WERI-Rb-1 (cell line): ENCODE results near the gene CSNK1D.

Experiments used
- DNase-seq: peaks from one replicate; pipeline ENCODE4 v3.0.0-alpha.2; 2020
- H3K27ac ChIP-seq: fragments of 250-450 bp; sonication (Bioruptor Pico); 2 replicates; pipeline ENCODE4 v1.5.1; 2020; ENCODE audit warnings: mild to moderate bottlenecking, moderate library complexity
- H3K27me3 ChIP-seq: fragments of 250-450 bp; sonication (Bioruptor Pico); 2 replicates; pipeline ENCODE4 v1.5.1; 2021; ENCODE audit warnings: mild to moderate bottlenecking, low read depth, moderate library complexity; ENCODE audit not compliant: insufficient read depth, severe bottlenecking
- H3K36me3 ChIP-seq: fragments of 250-450 bp; sonication (Bioruptor Pico); 2 replicates; pipeline ENCODE4 v1.5.1; 2020; ENCODE audit warnings: mild to moderate bottlenecking, moderate library complexity
- H3K4me3 ChIP-seq: 2 replicates; pipeline ENCODE4 v1.5.1; 2011; ENCODE audit warnings: low read depth, mild to moderate bottlenecking, control low read depth, low read length
- H3K9me3 ChIP-seq: fragments of 250-450 bp; sonication (Bioruptor Pico); 2 replicates; pipeline ENCODE4 v1.5.1; 2021; ENCODE audit warnings: mild to moderate bottlenecking, moderate library complexity; ENCODE audit not compliant: severe bottlenecking
- CTCF ChIP-seq: IDR thresholded peaks from 2 replicates; pipeline ENCODE4 v1.5.1; 2011; ENCODE audit warnings: low read depth, mild to moderate bottlenecking, control low read depth, inconsistent platforms, low read length

The CSNK1D gene

GRCh38 chr17:82316651-82317393, 43.3 kb upstream of the CSNK1D start:
- Histone ChIP-seq H3K27ac (no peak overlapping the region), H3K27me3 (no peaks in the 10 kb centered on the region), H3K9me3 (peaks cover 7% of the 10 kb centered on the region), H3K4me3 (no peak overlapping the region), H3K36me3 (no peaks in the 10 kb centered on the region)
- no peak for TF ChIP-seq CTCF
- no peak for DNase-seq

- no peaks in the 10 kb centered on the region for H3K36me3 ChIP-seq
- no peak for DNase-seq
- TF ChIP-seq CTCF: no peak
- no peak overlapping the region for H3K27ac ChIP-seq
- no peak overlapping the region for H3K4me3 ChIP-seq
- H3K27me3 ChIP-seq: no peaks in the 10 kb centered on the region
- H3K9me3 ChIP-seq: peaks cover 7% of the 10 kb centered on the region
Observed at GRCh38 chr17:82315703-82316358, 42.3 kb upstream of the CSNK1D start.

GRCh38 chr17:82314727-82315605, 41.5 kb upstream of the CSNK1D start:
- TF ChIP-seq CTCF: no peak
- Histone ChIP-seq H3K27me3 (no peaks in the 10 kb centered on the region), H3K36me3 (no peaks in the 10 kb centered on the region), H3K9me3 (peaks cover 7% of the 10 kb centered on the region), H3K27ac (no peak overlapping the region), H3K4me3 (no peak overlapping the region)
- no peak for DNase-seq

GRCh38 chr17:82314012-82314726, 40.7 kb upstream of the CSNK1D start:
- H3K4me3 ChIP-seq: no peak overlapping the region
- DNase-seq: no peak
- H3K36me3 ChIP-seq: no peaks in the 10 kb centered on the region
- no peak for TF ChIP-seq CTCF
- no peak overlapping the region for H3K27ac ChIP-seq
- no peaks in the 10 kb centered on the region for H3K27me3 ChIP-seq
- H3K9me3 ChIP-seq: no peaks in the 10 kb centered on the region

GRCh38 chr17:82313195-82314011, 39.9 kb upstream of the CSNK1D start:
- H3K4me3 ChIP-seq: no peak overlapping the region
- H3K27ac ChIP-seq: no peak overlapping the region

More at GRCh38 chr17:82313195-82314011, 39.9 kb upstream of the CSNK1D start:
- Histone ChIP-seq H3K36me3 (no peaks in the 10 kb centered on the region), H3K9me3 (no peaks in the 10 kb centered on the region), H3K27me3 (no peaks in the 10 kb centered on the region)
- no peak for DNase-seq
- no peak for TF ChIP-seq CTCF
